HG03460 (cell line): ENCODE data around the gene AGAP9.
"Not testable (repeated sequence)": the region's sequence is repeated elsewhere in the genome, so short reads cannot be mapped to it uniquely, and the experiment has no call there.

Source experiments
- ATAC-seq: cut with Tn5 transposase; IDR thresholded peaks from one replicate; pipeline ENCODE4 v1.9.1; 2021; ENCODE audit not compliant: unreplicated experiment

AGAP9 gene

DNA sequence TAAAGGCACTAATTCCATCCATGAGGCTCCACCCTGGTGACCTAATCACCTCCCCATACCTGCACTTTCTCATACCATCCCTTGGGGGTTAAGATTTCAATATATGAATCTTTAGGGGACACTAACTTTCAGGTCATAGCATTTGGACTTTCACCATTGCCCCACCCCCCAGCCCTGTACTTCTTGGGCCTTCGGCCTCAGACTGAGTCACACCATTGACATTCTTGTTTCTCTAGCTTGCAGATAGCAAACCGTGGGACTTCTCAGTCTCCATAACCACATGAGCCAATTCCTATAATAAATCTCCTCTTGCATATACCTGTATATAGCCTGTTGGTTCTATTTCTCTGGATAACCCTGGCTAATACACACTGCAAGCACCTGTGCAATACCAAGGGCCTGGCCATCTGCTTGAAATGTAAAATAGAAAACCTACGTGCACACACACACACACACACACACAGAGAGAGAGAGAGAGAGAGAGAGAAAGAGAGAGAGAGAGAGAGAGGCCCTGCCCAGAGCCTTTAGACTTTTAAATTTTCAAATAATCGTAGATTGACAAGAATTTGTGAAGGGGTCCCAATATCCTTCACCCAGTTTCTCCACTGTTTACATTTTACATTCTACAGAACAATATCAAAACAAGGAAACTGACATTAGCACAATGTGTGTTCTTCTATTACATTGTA is 64.8 kb downstream of the AGAP9 start:
- ATAC-seq = no peak

DNA sequence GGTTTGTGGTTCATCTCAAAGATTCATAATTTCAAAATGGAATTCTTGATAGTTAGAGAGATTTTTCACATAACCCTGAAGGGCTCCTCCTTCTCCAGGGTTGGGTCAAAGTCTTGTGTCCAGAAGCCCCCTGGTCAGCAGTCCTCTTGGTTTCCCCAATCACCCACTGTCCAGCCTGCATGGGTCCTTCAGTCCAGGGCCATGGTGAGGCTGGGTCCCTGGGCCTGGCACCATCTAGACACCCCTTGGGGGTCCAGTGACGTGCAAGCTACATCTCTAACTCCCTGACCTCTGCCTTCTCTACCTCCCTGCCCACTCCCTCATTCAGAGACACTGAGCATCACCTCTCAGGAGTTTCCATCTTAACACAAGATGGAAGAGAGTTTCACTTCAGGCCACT is 65.6 kb downstream of the AGAP9 start:
- no peak for ATAC-seq

DNA sequence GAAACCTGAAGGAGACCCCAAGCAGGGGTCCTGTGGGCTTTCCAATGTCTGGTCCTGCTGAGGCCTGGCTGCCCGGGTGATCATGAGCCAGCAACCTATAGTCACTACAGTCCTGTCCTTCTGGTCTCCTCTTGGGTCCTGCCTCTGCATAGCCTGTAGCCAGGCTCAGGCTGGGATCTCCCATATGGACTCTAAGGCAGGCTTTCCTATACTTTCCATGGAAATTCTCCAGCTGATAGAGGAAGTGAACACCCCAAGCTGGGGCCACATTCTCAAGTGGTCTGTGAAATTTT is 66.0 kb downstream of the AGAP9 start:
- ATAC-seq = no peak

DNA sequence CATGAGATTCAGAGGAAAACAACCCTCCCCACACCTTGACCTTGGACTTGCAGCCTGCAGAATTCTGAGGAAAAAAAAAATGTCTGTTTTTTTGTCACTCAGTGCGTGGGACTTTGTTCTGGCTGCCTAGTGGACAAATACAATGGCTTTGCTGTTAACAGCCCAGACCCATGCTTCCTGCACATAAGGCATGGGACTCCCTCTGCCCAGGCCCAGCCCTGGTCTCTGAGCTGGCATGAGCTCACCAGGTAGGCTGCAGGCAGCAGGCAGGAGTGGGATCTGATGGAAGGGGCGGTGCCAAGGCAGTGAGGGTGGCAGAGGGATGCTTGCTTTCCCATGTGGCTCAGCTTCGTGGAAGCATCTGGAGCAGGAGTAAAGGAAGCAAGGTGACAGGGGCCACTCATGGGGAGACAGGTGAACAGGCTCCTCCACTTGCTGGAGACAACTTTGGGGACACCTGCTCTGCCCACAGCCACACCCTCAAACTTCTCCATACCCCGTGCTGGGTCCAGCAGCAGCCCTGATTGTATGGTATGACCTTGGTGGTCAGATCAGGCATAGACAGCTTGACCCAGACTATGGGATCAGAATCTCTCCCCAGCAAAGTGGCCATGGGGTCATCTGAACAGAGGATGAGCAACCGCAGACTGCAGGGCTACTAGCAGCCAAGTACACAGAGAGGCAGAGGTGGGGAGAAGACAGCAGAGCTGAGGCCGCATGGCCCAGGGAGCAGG is 66.5 kb downstream of the AGAP9 start:
- no peak for ATAC-seq

DNA sequence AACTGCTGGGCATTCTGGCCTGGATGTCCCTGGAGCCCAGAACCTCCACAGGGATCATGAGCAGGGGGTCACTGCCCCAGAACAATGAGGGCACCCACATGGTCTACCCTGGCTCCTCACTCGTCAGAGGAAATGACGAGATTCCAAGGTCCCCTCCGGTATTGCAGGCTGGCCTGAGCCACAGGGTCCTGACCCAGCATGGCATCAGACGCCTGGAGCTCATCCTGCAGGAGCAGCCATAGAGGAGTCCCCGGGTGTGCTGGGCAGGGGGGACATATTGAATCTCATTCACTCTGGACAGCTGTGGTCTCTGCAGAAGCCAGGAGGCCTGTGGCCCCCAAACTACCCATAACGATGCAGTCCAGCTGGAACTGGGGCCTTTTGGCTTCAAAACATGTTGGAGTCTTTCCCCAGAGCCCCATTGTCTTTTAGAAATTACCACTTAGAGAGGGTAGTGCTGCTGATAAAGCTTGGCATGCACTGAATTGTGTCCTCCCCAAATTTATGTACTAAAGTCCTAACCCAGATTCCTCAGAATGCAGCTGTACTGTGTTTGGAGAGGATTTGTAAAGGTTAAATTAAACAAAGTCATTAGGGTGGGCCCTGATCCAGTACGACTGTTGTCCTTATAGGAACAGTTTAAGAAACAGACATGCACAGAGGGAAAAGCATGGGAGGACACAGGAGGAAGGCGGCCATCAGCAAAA is 67.2 kb downstream of the AGAP9 start:
- ATAC-seq = no peak

- not testable (repeated sequence) for ATAC-seq
Measured at GRCh38 chr10:47455350-47456078, 67.9 kb downstream of the AGAP9 start.

DNA sequence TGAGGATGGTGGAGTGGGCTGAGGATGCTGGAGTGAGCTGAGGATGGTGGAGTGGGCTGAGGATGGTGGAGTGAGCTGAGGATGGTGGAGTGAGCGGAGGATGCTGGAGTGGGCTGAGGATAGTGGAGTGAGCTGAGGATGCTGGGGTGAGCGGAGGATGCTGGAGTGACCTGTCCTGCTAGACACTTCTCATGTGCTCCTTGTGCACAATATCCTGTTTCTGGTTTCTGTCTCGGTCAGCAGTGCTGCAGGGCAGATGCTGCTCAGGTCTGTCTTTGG is 68.7 kb downstream of the AGAP9 start:
- no peak for ATAC-seq

DNA sequence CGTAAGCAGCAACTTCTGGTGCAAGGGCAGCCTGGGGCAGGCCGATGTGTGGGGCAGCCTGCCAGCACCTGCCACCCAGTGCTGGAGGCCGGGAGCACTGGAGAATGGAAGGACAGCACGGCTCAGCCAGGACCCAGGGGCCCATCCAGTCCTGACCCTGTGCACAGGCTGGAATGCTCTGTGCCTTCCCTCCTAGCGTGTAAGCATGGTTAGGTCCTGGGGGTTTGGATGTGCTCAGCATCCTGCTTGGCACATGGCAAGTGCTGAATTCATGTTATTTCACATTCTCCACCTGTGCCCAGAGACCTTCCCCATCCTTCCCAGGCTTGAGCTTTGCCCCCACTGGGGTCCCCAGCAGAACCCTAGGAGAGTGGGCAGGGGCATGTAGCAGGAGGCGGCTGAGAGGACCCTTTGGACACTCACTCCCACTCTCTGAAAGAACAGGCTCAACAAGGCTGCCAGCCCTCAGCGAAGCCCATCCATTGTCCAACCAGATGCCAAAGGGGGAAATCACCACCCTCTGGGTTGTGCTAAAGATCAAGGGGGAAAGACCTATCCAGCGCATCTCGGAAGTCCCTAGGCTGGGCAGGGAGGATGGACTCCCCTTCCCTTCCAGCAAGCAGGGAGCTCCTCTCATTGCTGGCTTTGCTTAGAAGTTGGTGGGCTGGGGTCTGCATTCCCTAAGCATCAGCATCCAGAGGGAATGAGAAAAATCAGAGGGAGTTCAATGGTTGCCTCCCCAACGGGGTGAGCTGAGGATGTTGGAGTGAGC is 69.2 kb downstream of the AGAP9 start:
- ATAC-seq = no peak

- ATAC-seq = no peak
Measured at GRCh38 chr10:47453141-47454007, 70.1 kb downstream of the AGAP9 start.

DNA sequence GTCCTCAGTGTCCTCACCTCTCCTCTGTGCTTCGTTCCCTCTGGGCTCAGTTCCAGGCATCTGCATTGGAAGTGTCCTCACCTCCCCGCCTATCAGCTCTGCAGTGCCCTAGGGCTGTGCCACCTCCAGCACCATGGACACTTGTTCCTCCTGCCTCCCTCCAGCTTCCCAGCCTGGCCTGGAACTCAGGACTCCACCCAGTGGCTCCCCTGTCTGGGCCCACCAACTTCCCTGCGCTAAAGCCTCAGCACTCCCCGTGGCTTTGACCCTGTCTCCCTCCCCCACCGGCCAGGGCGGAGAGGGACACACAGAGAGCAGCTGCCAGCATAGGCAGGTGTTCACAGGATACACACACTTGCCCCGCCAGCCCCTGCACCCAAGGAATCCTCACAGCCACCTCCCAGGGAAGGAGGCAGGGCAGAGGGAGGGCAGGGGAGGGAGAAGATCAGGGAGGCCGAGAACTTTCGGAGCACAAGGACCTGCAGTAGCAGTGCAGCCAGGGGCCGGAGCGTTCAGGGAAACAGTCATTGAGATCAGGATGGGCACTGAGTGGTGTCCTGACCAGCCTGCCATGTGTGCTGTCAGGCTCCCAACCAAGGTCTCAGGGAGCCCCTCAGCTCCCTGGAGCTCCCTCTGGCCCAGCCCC is 70.8 kb downstream of the AGAP9 start:
- ATAC-seq = no peak

GRCh38 chr10:47451998-47452494 is 71.4 kb downstream of the AGAP9 start:
- no peak for ATAC-seq
